Measurements from ENCODE around the gene SORD.
"Not testable (repeated sequence)": the region's sequence is repeated elsewhere in the genome, so short reads cannot be mapped to it uniquely, and the experiment has no call there.

Gene SORD

DNA sequence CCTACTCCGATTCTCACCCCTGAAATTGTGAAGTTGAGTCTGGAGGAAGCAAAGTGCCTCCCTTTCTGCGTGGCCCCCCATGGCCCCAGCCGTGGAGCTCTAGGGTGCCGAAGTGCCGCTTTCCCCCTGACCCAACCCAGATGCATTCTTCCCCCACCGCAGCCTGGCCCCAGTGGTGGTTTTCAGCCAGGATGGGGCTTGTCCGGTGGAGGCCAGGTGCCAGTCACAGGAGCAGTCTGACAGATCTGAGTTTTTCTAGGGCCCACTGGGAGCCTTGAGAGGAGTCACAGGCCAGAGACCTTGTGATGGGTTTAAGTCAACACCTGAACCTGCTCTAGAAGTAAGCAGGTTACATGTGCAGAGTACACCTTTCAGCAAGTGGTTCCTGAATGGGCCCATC, 39.3 kb downstream of the SORD start:
- DNase-seq (ENCODE audit: low read depth), result not testable (repeated sequence)

DNA sequence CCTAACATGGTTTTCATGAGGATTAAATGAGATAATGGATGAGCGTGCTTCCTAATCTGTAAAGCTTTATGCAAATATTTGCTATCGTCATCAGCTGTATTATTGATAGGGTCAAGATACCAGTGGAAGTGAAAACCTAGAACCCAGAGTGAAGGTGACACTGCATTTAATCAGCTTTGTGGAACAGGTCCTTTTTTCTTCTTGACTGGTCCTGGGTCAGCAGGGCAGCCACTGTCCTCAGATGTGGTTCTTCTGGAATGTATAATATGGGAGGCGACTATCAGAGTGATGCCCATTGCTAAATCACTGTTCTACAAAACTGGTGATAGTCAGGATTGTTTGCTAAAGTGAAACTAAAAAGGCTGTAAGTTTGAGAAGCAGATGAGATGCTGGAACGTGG, 41.4 kb downstream of the SORD start:
- DNase-seq (ENCODE audit: low read depth), result no peak

DNA sequence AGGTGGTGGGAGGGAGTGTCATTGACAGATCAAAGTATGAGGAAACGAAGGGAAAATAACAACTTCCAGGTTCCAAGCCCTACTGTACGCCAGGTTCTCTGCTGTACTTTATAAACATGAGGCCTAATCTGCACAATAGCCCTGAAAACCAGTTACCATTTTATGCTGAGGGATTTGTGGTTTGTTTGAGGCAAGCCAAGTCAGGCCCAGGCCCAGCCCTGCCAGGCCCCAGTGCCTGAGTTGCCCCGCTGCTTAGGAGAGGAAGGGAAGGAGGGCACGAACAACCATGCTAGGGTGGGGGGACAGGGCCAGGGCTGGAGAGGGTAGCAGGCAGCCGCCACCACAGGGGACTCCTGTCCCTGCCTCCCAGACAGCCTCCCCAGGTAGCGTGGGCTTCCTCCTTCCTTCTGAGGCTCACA, 47.0 kb downstream of the SORD start:
- not testable (repeated sequence) for DNase-seq (ENCODE audit: low read depth)

DNA sequence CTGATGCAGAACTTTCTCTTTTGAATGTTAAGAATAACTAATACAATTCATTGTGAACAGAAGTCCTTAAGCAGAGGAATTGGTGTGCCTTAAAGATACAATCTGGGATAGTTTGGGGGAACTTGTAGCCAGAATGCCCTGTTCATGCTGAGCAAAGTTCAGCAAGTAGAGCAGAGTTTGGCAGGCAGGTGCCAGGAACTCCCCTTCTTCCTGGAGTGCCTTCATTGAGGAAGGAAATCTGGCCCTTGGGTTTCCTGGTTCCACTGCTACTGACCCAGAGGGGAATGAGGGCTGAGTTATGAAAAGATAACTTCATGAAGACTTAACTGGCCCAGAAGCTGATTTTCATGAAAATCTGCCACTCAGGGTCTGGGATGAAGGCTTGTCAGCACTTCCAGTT, 50.6 kb downstream of the SORD start:
- not testable (repeated sequence) for DNase-seq (ENCODE audit: low read depth)

DNA sequence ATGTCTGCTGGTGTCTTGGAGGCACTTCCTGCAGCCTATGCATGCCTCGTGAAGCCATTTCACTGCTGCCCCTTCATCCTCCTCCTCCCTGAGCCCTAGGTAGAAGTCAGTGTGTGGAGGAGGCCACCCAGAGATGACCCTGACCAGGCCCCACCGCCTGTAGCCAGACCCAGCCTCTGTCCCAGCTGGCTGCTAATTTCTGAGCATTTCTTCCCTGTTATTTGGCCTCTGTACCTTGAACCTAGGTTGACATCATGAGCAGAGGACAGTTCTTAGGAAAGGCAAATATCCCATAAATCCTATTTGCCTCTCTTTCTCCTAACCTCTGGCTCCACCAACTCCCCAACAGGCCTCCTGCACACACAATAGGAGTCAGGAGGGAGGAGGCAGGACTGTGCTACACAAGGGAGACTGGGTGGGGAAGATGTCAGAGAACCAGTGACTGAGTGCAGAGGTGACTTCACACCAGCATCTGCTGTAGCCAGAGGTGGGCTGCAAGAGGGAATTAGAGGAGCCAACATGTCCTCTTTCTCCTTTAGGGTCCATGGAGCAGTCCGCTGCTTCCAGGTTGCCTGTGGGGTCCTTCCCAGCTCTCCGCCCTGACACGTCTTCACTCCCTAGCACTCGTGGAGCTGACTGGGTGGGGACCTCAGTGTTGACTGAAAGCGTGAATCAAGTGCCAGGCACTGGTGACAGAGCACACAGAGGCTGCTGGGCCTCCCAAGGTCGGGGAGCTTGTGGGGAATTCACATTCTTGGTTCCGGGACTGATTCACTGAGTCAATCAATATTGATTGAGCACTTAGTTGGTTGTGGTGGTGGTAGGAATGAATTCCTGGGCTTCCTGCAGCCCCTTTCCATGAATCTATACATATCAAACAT, 52.7 kb downstream of the SORD start:
- not testable (repeated sequence) for DNase-seq (ENCODE audit: low read depth)

DNA sequence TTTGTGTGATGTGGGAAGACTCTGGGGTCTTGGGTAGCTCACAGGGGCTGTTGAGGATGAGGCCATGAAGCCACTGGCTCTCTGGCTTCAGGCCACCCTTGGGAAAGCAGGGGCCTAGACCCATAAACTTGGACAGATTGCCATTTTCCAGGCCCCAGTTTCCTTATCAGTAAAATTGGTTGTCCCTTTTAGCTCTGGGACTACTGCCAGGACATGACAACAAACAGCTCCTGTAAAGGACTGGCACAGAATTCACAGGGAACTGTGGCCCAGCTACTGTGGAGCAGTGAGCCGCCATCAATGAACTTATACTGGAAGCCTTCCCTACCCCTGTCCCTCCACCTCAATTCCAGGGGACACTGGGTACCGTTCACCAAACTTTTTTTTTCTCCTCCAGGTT, 54.4 kb downstream of the SORD start:
- not testable (repeated sequence) for DNase-seq (ENCODE audit: low read depth)

DNA sequence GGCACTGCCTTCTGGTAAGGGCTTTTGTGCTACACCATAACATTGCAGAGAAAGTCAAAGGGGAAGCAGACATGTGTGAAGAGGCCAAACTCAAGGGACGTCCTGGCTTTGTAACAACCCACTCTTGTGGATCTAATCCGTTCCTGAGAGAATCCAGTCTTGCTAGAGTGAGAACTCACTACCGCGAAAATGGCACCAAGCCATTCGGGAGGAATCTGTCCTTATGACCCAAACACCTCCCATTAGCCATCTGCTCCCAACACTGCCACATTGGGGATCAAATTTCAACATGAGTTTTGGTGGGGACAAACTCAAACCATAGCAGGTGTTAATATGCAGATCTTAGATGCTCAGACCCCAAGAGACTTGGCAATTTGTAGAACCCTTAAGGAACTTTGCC, 56.2 kb downstream of the SORD start:
- not testable (repeated sequence) for DNase-seq (ENCODE audit: low read depth)

DNA sequence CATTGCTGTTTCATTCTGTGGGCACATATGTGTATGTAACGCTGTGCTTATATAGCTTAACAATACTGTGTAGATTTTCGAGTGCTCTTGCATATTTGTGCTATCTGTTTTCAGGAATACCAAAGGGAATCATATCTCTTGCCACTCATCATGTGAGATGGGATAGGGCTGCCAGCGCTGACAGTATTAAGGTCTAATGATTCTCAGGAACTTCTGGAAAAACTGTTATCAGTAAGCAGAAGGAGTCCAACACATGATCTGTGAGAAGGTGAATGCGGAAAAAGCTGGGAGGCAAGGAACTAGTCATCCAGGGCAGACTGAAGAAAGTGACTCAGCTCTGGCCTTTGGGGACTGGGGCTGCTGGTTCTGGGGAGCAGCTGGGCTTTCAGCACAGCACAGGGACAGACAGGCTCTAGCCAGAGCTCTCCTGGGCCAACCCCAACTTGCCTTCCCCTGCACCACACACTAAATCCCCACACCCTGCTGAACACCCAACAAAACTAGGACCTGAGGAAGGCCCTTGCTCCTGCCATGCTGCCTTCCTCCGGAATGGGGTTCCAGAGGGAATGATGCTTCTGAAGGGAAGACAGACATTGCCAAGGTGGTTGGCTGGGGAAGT, 56.7 kb downstream of the SORD start:
- not testable (repeated sequence) for DNase-seq (ENCODE audit: low read depth)

DNA sequence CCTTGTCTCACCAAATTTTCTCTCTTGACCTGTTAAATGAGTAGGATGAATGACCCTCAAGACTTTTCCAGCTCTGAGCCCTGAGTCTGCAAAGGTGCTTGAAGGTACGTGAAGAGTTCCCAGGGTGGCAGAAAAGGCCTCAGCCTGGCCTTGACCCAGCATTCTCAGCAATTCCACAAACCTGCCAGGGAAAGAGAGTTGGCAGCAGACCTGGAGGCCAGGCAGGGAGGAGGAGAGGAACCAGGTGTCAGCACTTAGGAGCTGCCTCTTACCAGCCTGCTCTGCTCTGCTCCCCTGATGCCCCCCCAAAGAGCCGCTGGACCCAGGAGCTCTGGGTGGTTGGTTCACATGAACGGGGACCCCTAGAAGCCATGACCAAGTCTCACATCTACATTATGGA, 57.6 kb downstream of the SORD start:
- not testable (repeated sequence) for DNase-seq (ENCODE audit: low read depth)

DNA sequence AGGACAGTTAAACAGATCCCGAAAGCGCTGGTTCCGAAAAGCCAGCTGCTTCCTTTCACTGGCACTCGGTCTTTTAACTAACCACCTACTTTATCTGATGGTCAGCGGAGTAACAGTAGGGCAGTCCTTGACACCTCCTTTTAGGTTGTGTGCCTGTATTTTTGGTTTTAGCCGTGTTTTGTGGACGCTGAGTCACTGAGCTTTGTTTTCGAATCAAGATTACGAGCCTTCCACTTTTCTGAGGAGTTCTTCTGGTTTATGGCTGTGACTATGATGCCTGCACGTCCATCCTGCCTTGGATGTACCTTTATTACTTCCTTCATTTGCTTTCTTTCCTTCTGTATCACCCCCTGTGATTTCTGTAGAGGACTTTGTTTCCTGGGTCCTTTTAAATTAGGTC, 59.4 kb downstream of the SORD start:
- DNase-seq (ENCODE audit: low read depth), result not testable (repeated sequence)

DNA sequence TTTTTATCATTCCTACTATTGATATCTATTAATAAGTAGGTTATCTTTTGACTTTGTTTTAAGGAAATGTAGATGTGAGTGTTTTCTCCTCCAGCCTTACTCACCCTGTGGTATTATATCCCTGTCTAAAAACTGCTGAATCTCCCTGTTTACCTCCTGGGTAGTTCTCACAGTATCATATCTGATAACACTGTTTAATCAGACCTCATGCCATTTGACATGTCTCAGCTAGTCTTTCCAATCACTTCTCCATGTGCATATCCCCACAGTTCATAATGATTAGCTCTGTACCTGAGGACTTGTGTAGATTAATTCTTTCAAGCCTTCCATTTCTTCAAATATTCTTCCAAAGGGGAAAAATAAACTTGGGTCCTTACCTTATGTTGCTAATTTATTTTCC, 60.2 kb downstream of the SORD start:
- no peak for DNase-seq (ENCODE audit: low read depth)

DNA sequence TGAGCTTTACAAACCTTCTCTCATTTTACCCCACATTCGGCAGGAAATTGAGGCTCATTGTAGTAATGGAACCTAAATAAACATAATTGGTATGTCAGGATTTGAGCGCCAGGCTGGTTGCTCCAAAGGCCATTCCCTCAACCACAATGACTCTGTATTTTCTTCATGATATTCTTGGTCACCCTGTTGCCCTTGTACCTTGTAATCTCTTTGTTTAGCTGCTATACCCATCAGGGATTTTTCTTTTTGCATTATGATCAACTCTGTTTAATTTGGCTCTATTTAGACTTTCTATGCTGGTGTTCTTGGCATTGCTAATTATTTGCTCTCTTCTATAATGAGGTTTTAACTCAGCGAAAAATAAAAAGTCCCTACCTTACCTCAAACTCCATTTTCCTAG, 61.2 kb downstream of the SORD start:
- DNase-seq (ENCODE audit: low read depth), result no peak

DNA sequence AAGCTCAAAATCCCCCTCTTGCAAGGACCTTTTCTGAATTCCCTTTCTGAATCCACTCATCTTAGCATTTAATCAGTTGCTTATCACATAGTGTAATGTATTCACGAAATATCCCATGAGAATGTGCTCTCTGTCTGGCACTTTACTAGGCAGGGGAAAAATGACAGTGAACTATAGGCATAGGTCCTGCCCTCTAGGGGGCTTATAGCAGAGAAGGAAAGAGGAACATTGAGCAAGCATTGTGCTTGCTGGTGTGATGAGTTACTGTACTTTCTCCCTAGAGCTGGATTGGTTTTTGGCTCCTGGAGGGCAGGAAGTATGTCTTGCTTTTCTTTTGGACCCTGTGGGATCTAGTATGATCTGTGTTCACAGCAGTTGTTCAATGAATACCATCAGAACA, 64.5 kb downstream of the SORD start:
- DNase-seq (ENCODE audit: low read depth), result no peak

DNA sequence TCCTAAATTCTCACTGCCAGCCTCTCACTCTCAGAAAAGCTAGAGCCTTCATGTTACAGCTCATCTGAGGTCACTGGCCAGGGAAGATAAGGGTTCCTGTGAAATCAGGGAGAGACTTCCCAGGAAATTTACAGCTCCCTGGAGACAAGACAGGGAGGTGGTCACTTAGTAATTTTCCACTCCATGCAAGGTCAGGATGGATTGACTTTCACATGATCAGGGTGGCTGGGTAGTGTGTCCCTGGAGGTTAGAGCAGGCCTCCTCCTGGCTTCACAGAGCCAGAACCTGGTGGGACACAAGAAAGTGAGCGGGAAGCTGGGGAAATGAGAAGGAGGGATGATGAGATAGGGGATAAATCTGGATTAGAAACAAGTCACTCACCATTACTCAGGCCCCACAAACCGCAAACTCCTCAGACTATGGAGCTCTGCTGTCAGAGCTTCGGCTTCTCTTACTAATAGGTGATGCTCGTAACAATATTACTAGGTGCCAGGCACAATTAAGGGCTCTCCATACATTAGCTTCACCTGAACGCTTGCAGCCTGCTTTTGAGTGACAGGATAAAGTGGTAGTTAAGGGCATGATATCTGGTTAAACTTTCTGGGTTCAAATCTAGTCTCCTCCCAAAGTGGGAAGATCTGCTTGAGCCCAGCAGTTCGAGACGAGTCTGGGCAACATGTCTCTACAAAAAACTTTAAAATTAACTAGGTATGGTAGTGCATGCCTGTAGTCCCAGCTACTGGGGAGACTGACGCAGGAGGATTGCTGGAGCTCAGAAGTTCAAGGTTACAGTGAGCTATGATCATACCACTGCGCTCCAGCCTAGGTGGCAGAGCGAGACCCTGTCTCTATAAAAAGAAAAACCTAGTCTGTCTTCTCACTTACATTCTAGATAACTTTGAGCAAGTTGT, 66.1 kb downstream of the SORD start:
- no peak for DNase-seq (ENCODE audit: low read depth)

DNA sequence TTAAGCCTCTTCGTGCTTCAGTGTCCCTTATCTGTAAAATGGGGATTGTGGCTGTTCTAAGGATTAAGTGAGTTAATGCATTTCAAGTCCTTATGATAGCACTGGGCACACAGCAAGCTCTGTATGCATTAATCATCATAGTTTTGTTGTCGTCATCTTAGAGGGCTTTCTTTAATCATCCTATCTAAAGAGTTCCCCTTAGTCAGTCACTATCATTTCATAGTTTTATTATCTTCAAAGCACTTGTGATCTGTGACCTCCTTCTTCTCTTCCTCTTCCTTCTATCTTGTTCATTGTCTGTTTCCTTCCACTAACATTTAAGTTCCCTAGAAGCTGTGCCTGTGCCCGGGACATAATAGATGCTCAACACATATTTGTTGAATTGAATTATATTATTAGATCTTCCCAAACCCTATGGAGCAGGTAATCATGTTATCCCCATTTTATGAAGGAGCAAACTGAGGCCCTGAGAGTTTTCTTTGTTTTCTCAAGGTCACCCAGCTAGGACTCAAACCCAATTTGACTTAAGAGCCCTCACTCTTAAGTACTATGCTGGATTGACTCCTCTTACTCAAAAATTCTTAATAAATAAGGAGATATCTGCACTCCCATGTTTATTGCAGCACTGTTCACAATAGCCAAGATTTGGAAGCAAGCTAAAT, 66.8 kb downstream of the SORD start:
- no peak for DNase-seq (ENCODE audit: low read depth)

DNA sequence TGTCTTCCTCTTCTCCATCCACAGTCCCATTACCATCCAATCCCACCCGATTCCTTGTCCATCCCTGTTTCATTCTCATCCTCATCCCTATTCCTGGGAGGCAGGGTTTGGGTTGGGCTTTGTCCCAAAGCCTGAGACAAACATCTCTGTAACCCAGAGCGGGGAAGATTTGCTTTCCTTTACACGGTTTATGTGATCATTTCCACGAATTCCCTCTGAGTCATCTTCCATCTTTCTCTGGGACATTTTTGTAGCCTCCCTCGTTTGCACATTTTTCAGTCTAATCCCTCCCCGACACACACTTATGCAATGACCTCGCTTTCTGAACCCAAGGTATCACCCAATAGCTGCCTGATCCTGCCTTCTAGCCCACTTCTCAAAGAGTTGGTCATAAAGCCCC, 68.2 kb downstream of the SORD start:
- no peak for DNase-seq (ENCODE audit: low read depth)

DNA sequence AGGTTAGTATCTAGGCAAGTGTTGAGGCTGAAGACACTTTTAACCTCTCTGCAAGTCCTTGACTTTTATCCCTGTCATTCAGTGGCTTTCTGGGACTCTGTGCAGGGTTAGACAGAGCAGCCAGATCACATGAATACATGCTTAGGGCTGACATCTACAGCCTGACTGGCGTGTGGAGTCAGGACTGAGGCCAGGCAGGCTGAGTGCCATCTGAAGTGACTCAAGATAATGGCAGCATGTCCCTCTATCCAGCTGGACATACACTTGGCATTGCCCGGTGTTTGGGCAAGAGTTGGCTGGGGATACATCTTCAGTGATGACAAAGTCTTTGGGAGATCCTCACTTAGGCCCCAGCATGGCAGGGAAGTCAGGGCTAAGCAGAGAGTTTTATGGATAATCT, 68.6 kb downstream of the SORD start:
- DNase-seq (ENCODE audit: low read depth), result no peak

DNA sequence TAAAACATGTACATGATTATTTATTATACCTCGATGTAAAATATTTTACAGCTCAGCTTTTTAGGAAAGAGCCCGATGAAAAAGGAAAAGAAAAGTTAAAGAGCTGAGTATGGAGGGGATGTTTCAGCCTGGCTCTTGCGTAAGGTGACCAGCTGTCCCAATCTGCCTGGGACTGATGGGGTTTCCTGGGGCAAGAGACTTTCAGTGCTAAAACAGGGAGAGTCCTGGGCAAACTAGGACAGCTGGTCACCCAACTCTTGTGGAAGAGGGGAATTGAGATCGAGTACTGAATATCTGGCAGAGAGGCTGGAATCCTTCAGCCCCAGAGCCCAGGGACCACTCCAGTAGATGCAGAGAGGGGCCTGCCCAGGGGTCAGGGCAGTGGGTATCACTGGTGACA, 70.0 kb downstream of the SORD start:
- no peak for DNase-seq (ENCODE audit: low read depth)

DNA sequence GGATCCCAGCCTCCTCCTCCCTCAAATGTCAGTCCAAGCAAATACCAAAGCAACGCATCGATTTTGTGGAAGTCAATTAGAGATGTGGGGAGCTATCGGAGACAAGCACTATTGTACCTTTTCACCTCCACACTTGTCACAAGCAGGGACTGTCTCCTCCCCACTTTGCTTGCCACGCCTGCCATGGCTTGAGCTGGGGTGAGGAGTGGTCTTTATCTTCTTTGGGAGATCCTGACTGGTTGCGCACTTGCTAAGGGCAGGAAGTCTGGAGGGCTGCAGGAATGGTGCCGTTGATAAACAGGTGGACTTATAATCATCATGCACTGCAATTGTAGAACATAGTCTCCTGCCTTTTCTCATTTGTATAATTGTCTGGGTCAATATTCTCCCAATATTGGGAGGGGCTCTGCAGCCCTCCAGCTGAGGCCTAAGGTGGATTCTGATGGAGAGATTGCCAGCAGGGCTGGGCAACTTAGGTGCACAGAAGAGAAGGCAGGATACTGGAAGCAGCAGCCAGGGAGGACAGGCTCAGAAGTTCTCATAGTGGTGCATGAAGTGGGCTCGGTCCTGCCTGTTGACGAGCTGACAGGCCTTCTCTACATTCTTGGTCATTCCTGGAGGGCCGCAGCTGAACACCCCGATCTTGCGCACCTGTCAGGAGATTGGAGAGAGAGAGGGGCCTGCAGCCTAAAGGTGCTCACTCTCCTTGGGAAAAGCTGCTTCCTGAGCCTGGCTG, 70.8 kb downstream of the SORD start:
- DNase-seq (ENCODE audit: low read depth), result no peak

DNA sequence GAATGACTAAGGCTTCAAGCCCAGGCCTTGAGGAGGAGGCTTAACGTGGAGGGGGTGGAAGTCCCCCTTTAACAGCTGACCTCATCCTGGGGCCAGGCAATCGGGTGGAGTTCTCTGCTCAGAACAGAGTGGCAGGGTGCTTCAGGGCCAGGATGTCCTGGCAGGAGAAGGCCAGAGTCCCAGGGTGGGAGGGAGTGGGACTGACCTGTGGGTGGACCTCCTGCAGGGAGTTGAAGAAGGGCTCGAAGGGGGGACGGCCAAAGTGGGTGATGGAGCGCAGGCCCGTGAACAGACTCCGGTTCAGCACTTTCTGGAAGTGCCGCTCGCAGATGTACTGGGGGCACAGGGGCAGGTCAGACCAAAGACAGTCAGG, 71.3 kb downstream of the SORD start:
- DNase-seq (ENCODE audit: low read depth), result no peak

DNA sequence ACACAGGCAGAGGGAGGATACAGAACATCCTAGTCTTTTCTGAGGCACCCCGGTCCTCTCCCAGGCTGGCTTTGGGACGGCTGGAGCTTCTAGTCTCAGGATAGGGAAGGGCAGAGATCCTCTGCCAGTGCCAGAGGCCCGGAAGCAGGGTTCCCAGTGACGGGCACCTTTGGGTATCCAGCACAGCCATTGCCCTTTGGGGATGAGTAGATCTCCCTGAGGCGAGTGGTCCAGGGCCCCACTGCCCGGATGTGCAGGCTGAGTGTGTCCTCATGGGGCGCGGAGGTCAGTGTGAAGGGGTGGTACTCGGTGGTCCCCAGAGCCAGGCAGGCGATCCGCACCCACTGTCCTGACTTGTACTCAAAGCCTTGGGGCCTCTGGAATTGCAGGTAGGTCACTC, 72.7 kb downstream of the SORD start:
- DNase-seq (ENCODE audit: low read depth), result no peak
